Renal cortical epithelial cell (primary cell): ENCODE data around the gene COASY. TPM values are rescaled to one million over a fixed set of nuclear protein-coding genes. Genes with fewer than 3 reads are reported as not detected.
A peak's percentile ranks its signal among the peaks of the same experiment; 100 is the strongest.
"Not testable (repeated sequence)": the region's sequence is repeated elsewhere in the genome, so short reads cannot be mapped to it uniquely, and the experiment has no call there.

ENCODE experiments used
- DNase-seq: peaks from one replicate; pipeline ENCODE4 v3.0.0-alpha.2; 2011; ENCODE audit warnings: low read depth
- total RNA-seq: library from RNA; depleted of rRNA; stranded (reverse); fragments of >200 nt; gene quantifications from 2 replicates; pipeline ENCODE4 v1.2.3, GENCODE V29; 2014

The COASY gene
- total RNA-seq, 1 donor from 2014 or later, result 32.2 TPM

- no peak for DNase-seq
These were observed 30.2 kb upstream of the COASY start for GRCh38 chr17:42531455-42532354.

GRCh38 chr17:42535155-42536047, 26.5 kb upstream of the COASY start:
- no peak for DNase-seq

DNA sequence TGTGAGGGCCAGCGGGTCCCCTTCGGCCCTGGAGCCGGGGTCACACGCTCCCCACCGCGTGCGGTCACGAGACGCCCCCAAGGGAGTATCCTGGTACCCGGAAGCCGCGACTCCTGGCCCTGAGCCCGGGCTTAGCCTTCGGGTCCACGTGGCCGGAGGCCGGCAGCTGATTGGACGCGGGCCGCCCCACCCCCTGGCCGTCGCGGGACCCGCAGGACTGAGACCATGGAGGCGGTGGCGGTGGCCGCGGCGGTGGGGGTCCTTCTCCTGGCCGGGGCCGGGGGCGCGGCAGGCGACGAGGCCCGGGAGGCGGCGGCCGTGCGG, 25.9 kb upstream of the COASY start, which contains the start of gene NAGLU:
TSS of gene NAGLU (plus strand) at position 194 of the 324 bp plus-strand sequence. CDS start at position 226, 32 bp downstream.
- DNase-seq, result peak; percentile 56

DNA sequence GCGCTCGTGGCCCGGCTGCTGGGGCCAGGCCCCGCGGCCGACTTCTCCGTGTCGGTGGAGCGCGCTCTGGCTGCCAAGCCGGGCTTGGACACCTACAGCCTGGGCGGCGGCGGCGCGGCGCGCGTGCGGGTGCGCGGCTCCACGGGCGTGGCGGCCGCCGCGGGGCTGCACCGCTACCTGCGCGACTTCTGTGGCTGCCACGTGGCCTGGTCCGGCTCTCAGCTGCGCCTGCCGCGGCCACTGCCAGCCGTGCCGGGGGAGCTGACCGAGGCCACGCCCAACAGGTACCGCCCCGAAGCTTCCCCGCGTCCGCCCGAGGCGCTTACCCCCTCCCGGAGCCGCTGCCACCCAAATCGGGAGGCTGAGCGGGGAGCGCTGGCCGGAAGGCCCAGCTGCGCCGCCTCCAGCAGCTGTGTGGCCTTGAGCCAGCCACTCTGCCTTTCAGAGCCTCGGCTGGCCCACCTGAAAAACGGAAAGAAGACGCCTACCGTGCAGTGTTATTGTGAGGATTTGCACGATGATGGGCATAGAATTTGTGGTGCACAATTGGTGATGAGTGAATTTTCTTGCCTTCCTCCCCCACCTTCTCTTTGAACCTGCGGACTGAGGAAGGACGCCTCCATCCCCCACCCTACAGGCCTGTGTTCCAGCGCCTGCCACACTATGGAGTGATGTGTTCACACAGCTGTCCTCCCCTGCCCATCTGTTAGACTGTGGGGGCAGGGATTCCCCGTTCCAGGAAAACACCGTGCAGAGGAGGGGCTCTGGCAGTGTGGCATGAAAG, 25.4 kb upstream of the COASY start:
- DNase-seq, result no peak

- no peak for DNase-seq
These were observed 24.7 kb upstream of the COASY start for GRCh38 chr17:42537156-42537805.

- no peak for DNase-seq
These were observed 24.0 kb upstream of the COASY start for GRCh38 chr17:42537826-42538451.

- no peak for DNase-seq
These were observed 23.5 kb upstream of the COASY start for GRCh38 chr17:42538482-42538881.

DNA sequence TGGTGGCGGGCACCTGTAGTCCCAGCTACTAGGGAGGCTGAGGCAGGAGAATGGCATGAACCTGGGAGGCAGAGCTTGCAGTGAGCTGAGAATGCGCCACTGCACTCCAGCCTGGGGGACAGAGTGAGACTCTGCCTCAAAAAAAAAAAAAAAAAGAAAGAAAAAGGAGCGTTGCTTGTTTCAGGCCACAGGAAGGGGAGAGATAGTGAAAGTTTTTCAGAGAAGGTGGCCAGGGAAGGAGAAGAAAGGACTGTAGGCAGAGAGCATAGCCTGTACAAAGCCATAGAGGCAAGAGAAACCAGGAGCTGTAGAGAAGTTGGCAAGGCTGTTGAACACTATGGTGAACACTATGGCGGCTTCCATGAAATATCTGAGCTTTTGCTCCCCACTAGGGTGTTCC, 21.4 kb upstream of the COASY start:
- DNase-seq, result not testable (repeated sequence)

- peak; percentile 55 for DNase-seq
These were observed 20.7 kb upstream of the COASY start for GRCh38 chr17:42541041-42541833.

DNA sequence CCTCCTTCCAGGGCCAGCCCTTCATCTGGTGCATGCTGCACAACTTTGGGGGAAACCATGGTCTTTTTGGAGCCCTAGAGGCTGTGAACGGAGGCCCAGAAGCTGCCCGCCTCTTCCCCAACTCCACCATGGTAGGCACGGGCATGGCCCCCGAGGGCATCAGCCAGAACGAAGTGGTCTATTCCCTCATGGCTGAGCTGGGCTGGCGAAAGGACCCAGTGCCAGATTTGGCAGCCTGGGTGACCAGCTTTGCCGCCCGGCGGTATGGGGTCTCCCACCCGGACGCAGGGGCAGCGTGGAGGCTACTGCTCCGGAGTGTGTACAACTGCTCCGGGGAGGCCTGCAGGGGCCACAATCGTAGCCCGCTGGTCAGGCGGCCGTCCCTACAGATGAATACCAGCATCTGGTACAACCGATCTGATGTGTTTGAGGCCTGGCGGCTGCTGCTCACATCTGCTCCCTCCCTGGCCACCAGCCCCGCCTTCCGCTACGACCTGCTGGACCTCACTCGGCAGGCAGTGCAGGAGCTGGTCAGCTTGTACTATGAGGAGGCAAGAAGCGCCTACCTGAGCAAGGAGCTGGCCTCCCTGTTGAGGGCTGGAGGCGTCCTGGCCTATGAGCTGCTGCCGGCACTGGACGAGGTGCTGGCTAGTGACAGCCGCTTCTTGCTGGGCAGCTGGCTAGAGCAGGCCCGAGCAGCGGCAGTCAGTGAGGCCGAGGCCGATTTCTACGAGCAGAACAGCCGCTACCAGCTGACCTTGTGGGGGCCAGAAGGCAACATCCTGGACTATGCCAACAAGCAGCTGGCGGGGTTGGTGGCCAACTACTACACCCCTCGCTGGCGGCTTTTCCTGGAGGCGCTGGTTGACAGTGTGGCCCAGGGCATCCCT, 18.5 kb upstream of the COASY start:
- no peak for DNase-seq

- no peak for DNase-seq
These were observed 17.1 kb upstream of the COASY start for GRCh38 chr17:42544874-42545283.

DNA sequence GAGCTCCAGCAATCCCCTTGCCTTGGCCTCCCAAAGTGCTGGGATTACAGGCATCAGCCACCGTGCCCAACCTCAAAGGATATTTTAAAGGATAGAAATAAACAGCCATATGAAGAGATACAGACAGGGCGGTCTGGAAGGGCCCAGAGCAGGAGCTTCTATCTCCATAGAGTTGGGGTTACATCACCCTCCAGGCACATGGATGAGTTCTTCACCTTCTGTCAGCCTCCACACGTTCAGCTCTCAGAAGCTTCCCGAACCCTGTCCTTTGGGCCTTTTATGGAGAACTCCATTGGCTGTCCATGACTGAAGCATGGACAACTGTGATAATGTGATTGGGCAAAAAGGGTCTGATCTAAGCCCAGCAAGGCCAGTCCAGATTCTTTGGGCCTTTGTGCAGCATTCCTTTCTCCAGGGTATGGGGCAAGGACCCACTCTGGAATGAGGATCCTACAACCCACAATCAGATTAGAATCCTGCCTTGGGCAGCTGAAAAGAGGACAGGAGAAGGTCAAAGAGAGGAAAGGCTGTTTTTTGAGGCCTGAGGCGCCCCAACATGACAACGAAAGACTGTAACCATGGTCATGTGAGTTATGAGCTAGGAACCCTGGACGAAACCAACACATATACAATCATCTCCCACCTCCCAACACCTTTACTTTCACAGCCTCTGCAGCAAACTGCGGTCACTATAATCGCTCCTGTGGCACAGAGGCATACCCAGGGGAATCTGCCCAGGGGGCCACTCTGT, 16.0 kb upstream of the COASY start:
- DNase-seq, result not testable (repeated sequence)

GRCh38 chr17:42547001-42547461, 14.9 kb upstream of the COASY start:
- DNase-seq, result no peak

GRCh38 chr17:42547698-42548069, 14.3 kb upstream of the COASY start:
- no peak for DNase-seq

GRCh38 chr17:42548070-42548837, 13.7 kb upstream of the COASY start:
- DNase-seq, result peak; percentile 56

DNA sequence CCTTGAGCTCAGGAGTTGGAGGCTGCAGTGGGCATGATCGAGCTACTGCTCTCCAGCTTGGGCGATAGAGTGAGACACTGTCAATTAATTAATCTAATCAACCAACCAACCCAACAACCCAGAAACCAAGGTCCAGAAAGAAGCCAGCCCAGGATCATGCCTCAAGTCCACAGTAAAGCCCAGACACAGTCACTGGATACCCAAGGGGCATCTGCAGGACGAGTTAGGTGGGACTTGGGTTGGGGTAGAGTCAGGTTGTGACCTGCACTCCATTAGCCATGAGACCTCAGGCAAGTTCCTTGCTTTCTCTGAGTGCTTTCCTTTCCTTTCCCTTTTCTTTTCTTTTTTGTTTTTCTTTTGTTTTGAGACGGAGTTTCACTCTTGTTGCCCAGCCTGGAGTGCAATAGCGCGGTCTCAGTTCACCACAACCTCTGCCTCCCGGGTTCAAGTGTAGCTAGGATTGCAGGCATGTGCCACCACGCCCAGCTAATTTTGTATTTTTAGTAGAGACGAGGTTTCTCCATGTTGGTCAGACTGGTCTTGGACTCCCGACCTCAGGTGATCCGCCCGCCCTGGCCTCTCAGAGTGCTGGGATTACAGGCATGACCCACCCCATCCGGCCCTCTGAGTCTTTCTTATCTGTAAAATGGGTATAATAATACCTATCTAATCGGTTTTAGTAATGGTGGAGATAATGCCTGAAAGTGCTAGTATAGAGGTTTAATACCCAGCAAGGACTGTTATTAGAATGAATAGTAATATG, 12.8 kb upstream of the COASY start:
- no peak for DNase-seq

GRCh38 chr17:42552736-42553135, 9.2 kb upstream of the COASY start, which contains the start of gene HSD17B1:
Gene HSD17B1 (plus strand): TSS chr17:42552923. CDS start chr17:42552934, 11 bp downstream.
- DNase-seq, result not testable (repeated sequence)
